HEK293T (cell line): Measurements from ENCODE around the gene MRPL27.

Experiments used
- ARNT ChIP-seq: fragments of 450-650 bp; IDR thresholded peaks from 2 replicates; pipeline ENCODE4 v1.6.1; 2017; ENCODE audit warnings: mild to moderate bottlenecking
- BHLHE40 ChIP-seq: fragments of 450-650 bp; IDR thresholded peaks from 2 replicates; pipeline ENCODE4 v1.6.1; 2016; ENCODE audit warnings: mild to moderate bottlenecking, moderate library complexity, borderline replicate concordance
- FOXA1 ChIP-seq: fragments of 450-650 bp; IDR thresholded peaks from 2 replicates; pipeline ENCODE4 v1.6.1; 2016; ENCODE audit warnings: mild to moderate bottlenecking
- FOXK2 ChIP-seq: fragments of 450-650 bp; IDR thresholded peaks from 2 replicates; pipeline ENCODE4 v1.6.1; 2016; ENCODE audit warnings: mild to moderate bottlenecking
- FOXM1 ChIP-seq: fragments of 450-650 bp; IDR thresholded peaks from 2 replicates; pipeline ENCODE4 v1.6.1; 2017; ENCODE audit warnings: mild to moderate bottlenecking, borderline replicate concordance
- HDGF ChIP-seq: fragments of 450-650 bp; IDR thresholded peaks from 2 replicates; pipeline ENCODE4 v1.6.1; 2017; ENCODE audit warnings: antibody characterized with exemption, borderline replicate concordance
- LEF1 ChIP-seq: fragments of 450-650 bp; IDR thresholded peaks from 2 replicates; pipeline ENCODE4 v1.6.1; 2017; ENCODE audit warnings: mild to moderate bottlenecking, borderline replicate concordance
- SUZ12 ChIP-seq: fragments of 450-650 bp; IDR thresholded peaks from 2 replicates; pipeline ENCODE4 v1.6.1; 2016; ENCODE audit warnings: mild to moderate bottlenecking
- ZNF384 ChIP-seq: fragments of 450-650 bp; IDR thresholded peaks from 2 replicates; pipeline ENCODE4 v1.6.1; 2016

DNA sequence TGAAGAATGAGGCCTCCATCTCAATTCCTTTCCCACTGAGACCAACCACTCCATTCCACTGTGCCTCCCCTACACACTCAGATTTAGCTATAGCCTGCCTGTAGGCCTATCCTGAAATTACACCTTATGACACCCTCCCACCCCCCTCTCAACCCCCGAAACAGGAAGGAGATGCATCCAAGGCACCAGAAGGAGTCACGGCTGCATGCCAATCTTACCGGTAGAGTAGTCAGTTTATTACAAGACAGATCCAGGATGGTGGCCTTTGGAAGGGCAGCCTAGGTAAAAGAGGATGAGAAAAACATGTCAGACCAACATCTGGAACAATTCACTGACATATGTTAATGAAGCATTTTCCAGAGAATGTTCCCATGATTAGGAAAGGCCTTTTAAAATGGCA is 21.7 kb upstream of the MRPL27 start:
- no peak for TF ChIP-seq HDGF
- TF ChIP-seq FOXA1, result no peak
- no peak for TF ChIP-seq FOXK2
- TF ChIP-seq ZNF384, result no peak
- TF ChIP-seq SUZ12, result no peak
- no peak for TF ChIP-seq BHLHE40
- no peak for TF ChIP-seq ARNT
- no peak for TF ChIP-seq FOXM1
- TF ChIP-seq LEF1, result no peak
